Panc1 (cell line): ENCODE measurements around the gene C11orf16.

Experiments
- CTCF ChIP-seq: fragments of 450-650 bp; IDR thresholded peaks from 2 replicates; pipeline ENCODE4 v1.5.1; 2017; ENCODE audit warnings: mild to moderate bottlenecking
- POLR2AphosphoS5 ChIP-seq: IDR thresholded peaks from 2 replicates; pipeline ENCODE4 v1.6.1; 2012; ENCODE audit warnings: mild to moderate bottlenecking, low read depth, low read length, moderate library complexity
- TCF7L2 ChIP-seq: IDR thresholded peaks from 2 replicates; pipeline ENCODE4 v1.6.1; 2011; ENCODE audit warnings: mild to moderate bottlenecking, low read depth, low read length, inconsistent platforms
- TF ChIP-seq, protein P1 (sequence below), 2 experiments: IDR thresholded peaks; 2 replicates each; pipeline ENCODE4 v1.6.1; 2011 to 2012; ENCODE audit warnings: low read depth in 2 of 2, control low read depth in 1 of 2, low read length in 1 of 2, mild to moderate bottlenecking in 1 of 2, moderate library complexity in 1 of 2; ENCODE audit not compliant: insufficient read depth in 1 of 2

DNA sequence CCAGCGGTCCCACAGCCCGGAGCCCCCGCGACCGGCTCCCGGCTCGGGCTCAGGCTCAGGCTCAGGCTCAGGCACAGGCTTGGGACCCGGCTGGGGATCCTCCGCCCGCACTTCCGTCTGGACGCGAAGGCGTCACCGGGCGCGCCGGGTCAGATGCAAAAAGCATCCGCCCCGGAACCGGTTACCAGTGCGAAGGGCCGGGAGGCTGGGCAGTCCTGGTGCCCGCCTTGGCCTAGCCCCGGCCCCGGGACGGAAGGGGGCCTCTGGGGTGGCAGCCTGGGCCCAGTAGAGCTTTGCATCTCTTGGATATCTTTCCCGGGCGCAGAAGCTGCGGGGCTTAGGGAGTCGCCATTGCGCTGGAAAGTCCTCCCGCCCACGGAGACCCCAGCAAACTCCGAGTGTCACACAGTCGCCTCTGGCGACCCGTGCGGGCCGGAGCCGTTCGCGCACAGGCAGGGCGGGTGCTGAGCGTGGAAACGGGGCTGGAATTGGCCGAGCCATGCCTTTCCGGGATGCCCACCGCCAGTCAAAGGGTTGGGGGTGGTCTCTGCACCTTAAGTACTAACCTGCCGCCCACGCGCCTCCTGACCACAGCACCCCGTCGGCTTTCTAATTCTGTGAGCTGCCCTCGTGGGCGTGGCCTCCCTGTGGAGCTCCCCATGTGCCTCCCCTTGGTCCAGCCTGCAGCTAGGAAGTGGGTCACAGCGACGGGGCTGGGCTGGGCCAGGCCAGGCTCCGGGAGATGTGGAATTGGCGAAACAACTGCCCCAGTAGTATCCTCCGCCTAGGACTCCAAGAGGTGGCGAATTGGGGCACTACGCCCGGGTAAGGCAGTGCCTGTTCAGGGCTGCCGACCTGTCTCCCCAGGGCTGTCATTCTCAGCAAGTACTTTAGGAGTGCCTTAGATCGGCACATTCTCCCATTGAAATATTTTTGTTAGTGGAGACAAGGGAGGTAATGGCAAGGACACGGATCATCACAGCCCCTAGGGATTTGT lies 31.9 kb upstream of the C11orf16 start, which contains the start of gene TMEM9B:
- TF ChIP-seq CTCF (no peak), TCF7L2 (peak; percentile 59), POLR2AphosphoS5 (peak; percentile 98)
- TF ChIP-seq, protein P1, sequence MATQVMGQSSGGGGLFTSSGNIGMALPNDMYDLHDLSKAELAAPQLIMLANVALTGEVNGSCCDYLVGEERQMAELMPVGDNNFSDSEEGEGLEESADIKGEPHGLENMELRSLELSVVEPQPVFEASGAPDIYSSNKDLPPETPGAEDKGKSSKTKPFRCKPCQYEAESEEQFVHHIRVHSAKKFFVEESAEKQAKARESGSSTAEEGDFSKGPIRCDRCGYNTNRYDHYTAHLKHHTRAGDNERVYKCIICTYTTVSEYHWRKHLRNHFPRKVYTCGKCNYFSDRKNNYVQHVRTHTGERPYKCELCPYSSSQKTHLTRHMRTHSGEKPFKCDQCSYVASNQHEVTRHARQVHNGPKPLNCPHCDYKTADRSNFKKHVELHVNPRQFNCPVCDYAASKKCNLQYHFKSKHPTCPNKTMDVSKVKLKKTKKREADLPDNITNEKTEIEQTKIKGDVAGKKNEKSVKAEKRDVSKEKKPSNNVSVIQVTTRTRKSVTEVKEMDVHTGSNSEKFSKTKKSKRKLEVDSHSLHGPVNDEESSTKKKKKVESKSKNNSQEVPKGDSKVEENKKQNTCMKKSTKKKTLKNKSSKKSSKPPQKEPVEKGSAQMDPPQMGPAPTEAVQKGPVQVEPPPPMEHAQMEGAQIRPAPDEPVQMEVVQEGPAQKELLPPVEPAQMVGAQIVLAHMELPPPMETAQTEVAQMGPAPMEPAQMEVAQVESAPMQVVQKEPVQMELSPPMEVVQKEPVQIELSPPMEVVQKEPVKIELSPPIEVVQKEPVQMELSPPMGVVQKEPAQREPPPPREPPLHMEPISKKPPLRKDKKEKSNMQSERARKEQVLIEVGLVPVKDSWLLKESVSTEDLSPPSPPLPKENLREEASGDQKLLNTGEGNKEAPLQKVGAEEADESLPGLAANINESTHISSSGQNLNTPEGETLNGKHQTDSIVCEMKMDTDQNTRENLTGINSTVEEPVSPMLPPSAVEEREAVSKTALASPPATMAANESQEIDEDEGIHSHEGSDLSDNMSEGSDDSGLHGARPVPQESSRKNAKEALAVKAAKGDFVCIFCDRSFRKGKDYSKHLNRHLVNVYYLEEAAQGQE (IDR thresholded peaks at IDR 0.05; ENCODE audit: insufficient read depth in 1 of 2, low read depth in 2 of 2, low read length in 1 of 2) = peak; percentile 30 to 49; a peak in 1 of 4 replicates
